ENCODE results near the gene BRSK2. TPM values are rescaled to one million over a fixed set of nuclear protein-coding genes. Genes with fewer than 3 reads are reported as not detected.

Gene BRSK2
- total RNA-seq, 1 donor from 2014 or later, result 1.7 TPM

DNA sequence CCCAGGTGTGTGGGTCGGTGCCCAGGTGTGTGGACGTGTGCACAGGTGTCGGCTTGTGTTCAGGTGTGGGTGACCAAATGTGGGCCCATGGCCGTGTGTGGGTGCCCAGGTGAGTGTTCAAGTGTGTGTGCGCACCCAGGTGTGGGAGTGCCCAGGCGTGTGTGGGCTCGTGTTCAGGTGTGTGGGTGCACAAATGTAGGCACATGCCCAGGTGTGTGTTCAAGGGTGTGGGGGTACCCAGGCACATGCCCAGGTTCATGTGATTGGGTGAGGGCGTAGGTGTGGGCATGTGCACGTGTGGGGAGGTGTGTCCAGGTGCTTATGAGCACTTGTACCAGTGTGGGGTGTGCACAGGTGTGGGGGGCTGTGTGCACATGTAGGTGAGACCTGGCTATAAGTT is 54.0 kb downstream of the BRSK2 start:
- H3K4me3 Mint-ChIP-seq (ENCODE audit: unreplicated experiment), result no peak overlapping the region

DNA sequence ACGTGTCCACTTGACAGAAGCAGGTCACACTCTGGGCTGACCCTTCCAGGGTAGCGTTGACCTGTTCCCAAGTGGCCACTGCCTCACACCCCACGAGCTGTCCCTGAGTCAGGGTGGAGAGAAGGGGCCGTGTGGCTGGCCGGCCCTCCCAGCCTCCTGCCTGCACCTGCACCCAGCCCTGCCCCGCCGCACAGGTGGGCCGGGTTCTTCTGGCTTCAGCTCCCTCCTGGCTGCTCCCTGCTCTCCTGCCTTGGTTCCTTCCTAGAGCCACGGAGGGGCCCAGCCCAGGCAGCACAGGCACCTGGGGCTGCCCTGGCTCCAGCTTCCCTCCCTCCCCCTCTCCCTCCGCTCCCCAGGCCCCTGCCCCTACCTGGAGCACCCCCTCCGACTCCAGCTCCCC is 54.6 kb downstream of the BRSK2 start:
- Mint-ChIP-seq H3K27me3 (ENCODE audit: unreplicated experiment) (no peaks in the 10 kb centered on the region), H3K36me3 (ENCODE audit: unreplicated experiment) (no peaks in the 10 kb centered on the region), H3K9me3 (ENCODE audit: unreplicated experiment) (no peaks in the 10 kb centered on the region), H3K4me1 (ENCODE audit: unreplicated experiment) (no peaks in the 10 kb centered on the region), H3K27ac (ENCODE audit: unreplicated experiment) (no peak overlapping the region), H3K4me3 (ENCODE audit: unreplicated experiment) (no peak overlapping the region)
- no peak for DNase-seq (ENCODE audit: extremely low spot score, unreplicated experiment)
- no peak for TF ChIP-seq CTCF (IDR thresholded peaks at IDR 0.05)

More for the DNA sequence above, 54.0 kb downstream of the BRSK2 start:
- Mint-ChIP-seq H3K27ac (ENCODE audit: unreplicated experiment) (no peak overlapping the region), H3K27me3 (ENCODE audit: unreplicated experiment) (no peaks in the 10 kb centered on the region), H3K36me3 (ENCODE audit: unreplicated experiment) (no peaks in the 10 kb centered on the region), H3K9me3 (ENCODE audit: unreplicated experiment) (no peaks in the 10 kb centered on the region), H3K4me1 (ENCODE audit: unreplicated experiment) (no peaks in the 10 kb centered on the region)
- no peak for TF ChIP-seq CTCF (IDR thresholded peaks at IDR 0.05)
- DNase-seq (ENCODE audit: extremely low spot score, unreplicated experiment), result no peak

DNA sequence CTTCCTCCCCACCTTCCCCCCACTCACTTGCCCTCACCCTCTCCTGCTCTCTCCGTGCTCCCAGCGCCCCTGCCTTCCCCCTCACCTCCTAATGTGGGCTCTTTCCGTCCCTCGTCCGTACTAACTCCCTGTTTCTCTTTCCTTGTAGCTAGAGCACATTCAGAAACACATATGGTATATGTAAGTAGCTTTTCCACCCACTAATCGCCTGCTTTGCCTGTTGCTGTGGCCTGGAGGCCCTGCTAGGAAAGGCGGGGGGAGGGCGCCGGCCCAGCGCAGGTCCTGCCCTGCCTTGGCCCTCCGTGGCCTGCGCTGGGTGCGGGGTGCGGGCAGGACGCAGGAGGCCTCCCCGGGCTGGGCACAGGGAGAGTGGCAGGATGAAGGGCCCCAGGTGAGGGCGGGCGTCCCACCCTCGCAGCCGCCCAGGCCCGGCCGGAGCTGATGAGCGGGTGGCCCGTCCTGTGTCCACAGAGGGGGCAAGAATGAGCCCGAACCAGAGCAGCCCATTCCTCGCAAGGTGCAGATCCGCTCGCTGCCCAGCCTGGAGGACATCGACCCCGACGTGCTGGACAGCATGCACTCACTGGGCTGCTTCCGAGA is 55.2 kb downstream of the BRSK2 start:
- H3K27me3 Mint-ChIP-seq (ENCODE audit: unreplicated experiment), result no peaks in the 10 kb centered on the region
- H3K27ac Mint-ChIP-seq (ENCODE audit: unreplicated experiment), result no peak overlapping the region
- H3K9me3 Mint-ChIP-seq (ENCODE audit: unreplicated experiment), result no peaks in the 10 kb centered on the region
- no peak for DNase-seq (ENCODE audit: extremely low spot score, unreplicated experiment)
- H3K4me1 Mint-ChIP-seq (ENCODE audit: unreplicated experiment), result no peaks in the 10 kb centered on the region
- no peak for TF ChIP-seq CTCF (IDR thresholded peaks at IDR 0.05)
- no peak overlapping the region for H3K4me3 Mint-ChIP-seq (ENCODE audit: unreplicated experiment)
- no peaks in the 10 kb centered on the region for H3K36me3 Mint-ChIP-seq (ENCODE audit: unreplicated experiment)

- no peaks in the 10 kb centered on the region for H3K27me3 Mint-ChIP-seq (ENCODE audit: unreplicated experiment)
- H3K27ac Mint-ChIP-seq (ENCODE audit: unreplicated experiment), result no peak overlapping the region
- no peaks in the 10 kb centered on the region for H3K36me3 Mint-ChIP-seq (ENCODE audit: unreplicated experiment)
- no peaks in the 10 kb centered on the region for H3K9me3 Mint-ChIP-seq (ENCODE audit: unreplicated experiment)
- no peak for TF ChIP-seq CTCF (IDR thresholded peaks at IDR 0.05)
- no peak for DNase-seq (ENCODE audit: extremely low spot score, unreplicated experiment)
- no peak overlapping the region for H3K4me3 Mint-ChIP-seq (ENCODE audit: unreplicated experiment)
- H3K4me1 Mint-ChIP-seq (ENCODE audit: unreplicated experiment), result no peaks in the 10 kb centered on the region
Observed at GRCh38 chr11:1445741-1446445, 56.2 kb downstream of the BRSK2 start.

- no peak overlapping the region for H3K27ac Mint-ChIP-seq (ENCODE audit: unreplicated experiment)
- no peaks in the 10 kb centered on the region for H3K36me3 Mint-ChIP-seq (ENCODE audit: unreplicated experiment)
- no peaks in the 10 kb centered on the region for H3K27me3 Mint-ChIP-seq (ENCODE audit: unreplicated experiment)
- H3K4me1 Mint-ChIP-seq (ENCODE audit: unreplicated experiment), result no peaks in the 10 kb centered on the region
- no peak for TF ChIP-seq CTCF (IDR thresholded peaks at IDR 0.05)
- H3K4me3 Mint-ChIP-seq (ENCODE audit: unreplicated experiment), result no peak overlapping the region
- H3K9me3 Mint-ChIP-seq (ENCODE audit: unreplicated experiment), result no peaks in the 10 kb centered on the region
- DNase-seq (ENCODE audit: extremely low spot score, unreplicated experiment), result no peak
Observed at GRCh38 chr11:1446623-1447022, 56.9 kb downstream of the BRSK2 start.

All from osteocyte (in vitro differentiated cells).